ENCODE data around the gene RALGAPB. TPM values are rescaled to one million over a fixed set of nuclear protein-coding genes. Genes with fewer than 3 reads are reported as not detected.

RALGAPB gene
- total RNA-seq, 1 experiment from 2014 or later, result 36.7 TPM

- no peak for ATAC-seq
These were observed 119.1 kb downstream of the RALGAPB start for GRCh38 chr20:38591474-38592410.

More at GRCh38 chr20:38591474-38592410, 119.1 kb downstream of the RALGAPB start:
- ChIA-PET POLR2A (no interaction called here), CTCF (no interaction called here)
- peaks cover 5% of the 10 kb centered on the region for H3K4me1 Mint-ChIP-seq
- no peaks in the 10 kb centered on the region for H3K27me3 Mint-ChIP-seq (ENCODE audit: low read depth)
- H3K36me3 Mint-ChIP-seq, result no peaks in the 10 kb centered on the region
- H3K4me3 Mint-ChIP-seq, result no peak overlapping the region
- DNase-seq (ENCODE audit: low spot score), result no peak
- H3K9me3 Mint-ChIP-seq, result peaks cover 1% of the 10 kb centered on the region
- TF ChIP-seq ZNF219 (CRISPR knock-in tag; IDR thresholded peaks at IDR 0.05; ENCODE audit: borderline replicate concordance) (no peak), GTF2I (CRISPR knock-in tag; conservative IDR thresholded peaks at IDR 0.05) (no peak), IRF2 (CRISPR knock-in tag; IDR thresholded peaks at IDR 0.05; ENCODE audit: borderline replicate concordance, low read depth) (no peak), GRHL2 (CRISPR knock-in tag; IDR thresholded peaks at IDR 0.05; ENCODE audit: insufficient replicate concordance, severe bottlenecking) (no peak), ZNF423 (CRISPR knock-in tag; IDR thresholded peaks at IDR 0.05) (no peak), NFYB (CRISPR knock-in tag; conservative IDR thresholded peaks at IDR 0.05; ENCODE audit: low read depth) (no peak), SOX15 (CRISPR knock-in tag; IDR thresholded peaks at IDR 0.05) (no peak), CBFB (CRISPR knock-in tag; IDR thresholded peaks at IDR 0.05; ENCODE audit: low read depth) (no peak), SP1 (CRISPR knock-in tag; conservative IDR thresholded peaks at IDR 0.05) (no peak), FOXP1 (CRISPR knock-in tag; IDR thresholded peaks at IDR 0.05; ENCODE audit: borderline replicate concordance) (no peak), ZNF317 (CRISPR knock-in tag; IDR thresholded peaks at IDR 0.05; ENCODE audit: borderline replicate concordance, low read depth) (no peak)
- TF ChIP-seq, protein P1, sequence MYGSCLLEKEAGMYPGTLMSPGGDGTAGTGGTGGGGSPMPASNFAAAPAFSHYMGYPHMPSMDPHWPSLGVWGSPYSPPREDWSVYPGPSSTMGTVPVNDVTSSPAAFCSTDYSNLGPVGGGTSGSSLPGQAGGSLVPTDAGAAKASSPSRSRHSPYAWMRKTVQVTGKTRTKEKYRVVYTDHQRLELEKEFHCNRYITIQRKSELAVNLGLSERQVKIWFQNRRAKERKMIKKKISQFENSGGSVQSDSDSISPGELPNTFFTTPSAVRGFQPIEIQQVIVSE (CRISPR knock-in tag; IDR thresholded peaks at IDR 0.05; ENCODE audit: borderline replicate concordance), result no peak
- TF ChIP-seq, protein P2, sequence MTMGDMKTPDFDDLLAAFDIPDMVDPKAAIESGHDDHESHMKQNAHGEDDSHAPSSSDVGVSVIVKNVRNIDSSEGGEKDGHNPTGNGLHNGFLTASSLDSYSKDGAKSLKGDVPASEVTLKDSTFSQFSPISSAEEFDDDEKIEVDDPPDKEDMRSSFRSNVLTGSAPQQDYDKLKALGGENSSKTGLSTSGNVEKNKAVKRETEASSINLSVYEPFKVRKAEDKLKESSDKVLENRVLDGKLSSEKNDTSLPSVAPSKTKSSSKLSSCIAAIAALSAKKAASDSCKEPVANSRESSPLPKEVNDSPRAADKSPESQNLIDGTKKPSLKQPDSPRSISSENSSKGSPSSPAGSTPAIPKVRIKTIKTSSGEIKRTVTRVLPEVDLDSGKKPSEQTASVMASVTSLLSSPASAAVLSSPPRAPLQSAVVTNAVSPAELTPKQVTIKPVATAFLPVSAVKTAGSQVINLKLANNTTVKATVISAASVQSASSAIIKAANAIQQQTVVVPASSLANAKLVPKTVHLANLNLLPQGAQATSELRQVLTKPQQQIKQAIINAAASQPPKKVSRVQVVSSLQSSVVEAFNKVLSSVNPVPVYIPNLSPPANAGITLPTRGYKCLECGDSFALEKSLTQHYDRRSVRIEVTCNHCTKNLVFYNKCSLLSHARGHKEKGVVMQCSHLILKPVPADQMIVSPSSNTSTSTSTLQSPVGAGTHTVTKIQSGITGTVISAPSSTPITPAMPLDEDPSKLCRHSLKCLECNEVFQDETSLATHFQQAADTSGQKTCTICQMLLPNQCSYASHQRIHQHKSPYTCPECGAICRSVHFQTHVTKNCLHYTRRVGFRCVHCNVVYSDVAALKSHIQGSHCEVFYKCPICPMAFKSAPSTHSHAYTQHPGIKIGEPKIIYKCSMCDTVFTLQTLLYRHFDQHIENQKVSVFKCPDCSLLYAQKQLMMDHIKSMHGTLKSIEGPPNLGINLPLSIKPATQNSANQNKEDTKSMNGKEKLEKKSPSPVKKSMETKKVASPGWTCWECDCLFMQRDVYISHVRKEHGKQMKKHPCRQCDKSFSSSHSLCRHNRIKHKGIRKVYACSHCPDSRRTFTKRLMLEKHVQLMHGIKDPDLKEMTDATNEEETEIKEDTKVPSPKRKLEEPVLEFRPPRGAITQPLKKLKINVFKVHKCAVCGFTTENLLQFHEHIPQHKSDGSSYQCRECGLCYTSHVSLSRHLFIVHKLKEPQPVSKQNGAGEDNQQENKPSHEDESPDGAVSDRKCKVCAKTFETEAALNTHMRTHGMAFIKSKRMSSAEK (CRISPR knock-in tag; IDR thresholded peaks at IDR 0.05; ENCODE audit: borderline replicate concordance), result no peak
- TF ChIP-seq, protein P3, sequence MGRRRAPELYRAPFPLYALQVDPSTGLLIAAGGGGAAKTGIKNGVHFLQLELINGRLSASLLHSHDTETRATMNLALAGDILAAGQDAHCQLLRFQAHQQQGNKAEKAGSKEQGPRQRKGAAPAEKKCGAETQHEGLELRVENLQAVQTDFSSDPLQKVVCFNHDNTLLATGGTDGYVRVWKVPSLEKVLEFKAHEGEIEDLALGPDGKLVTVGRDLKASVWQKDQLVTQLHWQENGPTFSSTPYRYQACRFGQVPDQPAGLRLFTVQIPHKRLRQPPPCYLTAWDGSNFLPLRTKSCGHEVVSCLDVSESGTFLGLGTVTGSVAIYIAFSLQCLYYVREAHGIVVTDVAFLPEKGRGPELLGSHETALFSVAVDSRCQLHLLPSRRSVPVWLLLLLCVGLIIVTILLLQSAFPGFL (CRISPR knock-in tag; IDR thresholded peaks at IDR 0.05; ENCODE audit: borderline replicate concordance), result no peak
- TF ChIP-seq, protein P4, sequence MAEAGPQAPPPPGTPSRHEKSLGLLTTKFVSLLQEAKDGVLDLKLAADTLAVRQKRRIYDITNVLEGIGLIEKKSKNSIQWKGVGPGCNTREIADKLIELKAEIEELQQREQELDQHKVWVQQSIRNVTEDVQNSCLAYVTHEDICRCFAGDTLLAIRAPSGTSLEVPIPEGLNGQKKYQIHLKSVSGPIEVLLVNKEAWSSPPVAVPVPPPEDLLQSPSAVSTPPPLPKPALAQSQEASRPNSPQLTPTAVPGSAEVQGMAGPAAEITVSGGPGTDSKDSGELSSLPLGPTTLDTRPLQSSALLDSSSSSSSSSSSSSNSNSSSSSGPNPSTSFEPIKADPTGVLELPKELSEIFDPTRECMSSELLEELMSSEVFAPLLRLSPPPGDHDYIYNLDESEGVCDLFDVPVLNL (CRISPR knock-in tag; IDR thresholded peaks at IDR 0.05; ENCODE audit: borderline replicate concordance, low read depth), result no peak
- TF ChIP-seq, protein P5, sequence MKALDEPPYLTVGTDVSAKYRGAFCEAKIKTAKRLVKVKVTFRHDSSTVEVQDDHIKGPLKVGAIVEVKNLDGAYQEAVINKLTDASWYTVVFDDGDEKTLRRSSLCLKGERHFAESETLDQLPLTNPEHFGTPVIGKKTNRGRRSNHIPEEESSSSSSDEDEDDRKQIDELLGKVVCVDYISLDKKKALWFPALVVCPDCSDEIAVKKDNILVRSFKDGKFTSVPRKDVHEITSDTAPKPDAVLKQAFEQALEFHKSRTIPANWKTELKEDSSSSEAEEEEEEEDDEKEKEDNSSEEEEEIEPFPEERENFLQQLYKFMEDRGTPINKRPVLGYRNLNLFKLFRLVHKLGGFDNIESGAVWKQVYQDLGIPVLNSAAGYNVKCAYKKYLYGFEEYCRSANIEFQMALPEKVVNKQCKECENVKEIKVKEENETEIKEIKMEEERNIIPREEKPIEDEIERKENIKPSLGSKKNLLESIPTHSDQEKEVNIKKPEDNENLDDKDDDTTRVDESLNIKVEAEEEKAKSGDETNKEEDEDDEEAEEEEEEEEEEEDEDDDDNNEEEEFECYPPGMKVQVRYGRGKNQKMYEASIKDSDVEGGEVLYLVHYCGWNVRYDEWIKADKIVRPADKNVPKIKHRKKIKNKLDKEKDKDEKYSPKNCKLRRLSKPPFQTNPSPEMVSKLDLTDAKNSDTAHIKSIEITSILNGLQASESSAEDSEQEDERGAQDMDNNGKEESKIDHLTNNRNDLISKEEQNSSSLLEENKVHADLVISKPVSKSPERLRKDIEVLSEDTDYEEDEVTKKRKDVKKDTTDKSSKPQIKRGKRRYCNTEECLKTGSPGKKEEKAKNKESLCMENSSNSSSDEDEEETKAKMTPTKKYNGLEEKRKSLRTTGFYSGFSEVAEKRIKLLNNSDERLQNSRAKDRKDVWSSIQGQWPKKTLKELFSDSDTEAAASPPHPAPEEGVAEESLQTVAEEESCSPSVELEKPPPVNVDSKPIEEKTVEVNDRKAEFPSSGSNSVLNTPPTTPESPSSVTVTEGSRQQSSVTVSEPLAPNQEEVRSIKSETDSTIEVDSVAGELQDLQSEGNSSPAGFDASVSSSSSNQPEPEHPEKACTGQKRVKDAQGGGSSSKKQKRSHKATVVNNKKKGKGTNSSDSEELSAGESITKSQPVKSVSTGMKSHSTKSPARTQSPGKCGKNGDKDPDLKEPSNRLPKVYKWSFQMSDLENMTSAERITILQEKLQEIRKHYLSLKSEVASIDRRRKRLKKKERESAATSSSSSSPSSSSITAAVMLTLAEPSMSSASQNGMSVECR (CRISPR knock-in tag; IDR thresholded peaks at IDR 0.05; ENCODE audit: borderline replicate concordance), result no peak
- TF ChIP-seq, protein P6, sequence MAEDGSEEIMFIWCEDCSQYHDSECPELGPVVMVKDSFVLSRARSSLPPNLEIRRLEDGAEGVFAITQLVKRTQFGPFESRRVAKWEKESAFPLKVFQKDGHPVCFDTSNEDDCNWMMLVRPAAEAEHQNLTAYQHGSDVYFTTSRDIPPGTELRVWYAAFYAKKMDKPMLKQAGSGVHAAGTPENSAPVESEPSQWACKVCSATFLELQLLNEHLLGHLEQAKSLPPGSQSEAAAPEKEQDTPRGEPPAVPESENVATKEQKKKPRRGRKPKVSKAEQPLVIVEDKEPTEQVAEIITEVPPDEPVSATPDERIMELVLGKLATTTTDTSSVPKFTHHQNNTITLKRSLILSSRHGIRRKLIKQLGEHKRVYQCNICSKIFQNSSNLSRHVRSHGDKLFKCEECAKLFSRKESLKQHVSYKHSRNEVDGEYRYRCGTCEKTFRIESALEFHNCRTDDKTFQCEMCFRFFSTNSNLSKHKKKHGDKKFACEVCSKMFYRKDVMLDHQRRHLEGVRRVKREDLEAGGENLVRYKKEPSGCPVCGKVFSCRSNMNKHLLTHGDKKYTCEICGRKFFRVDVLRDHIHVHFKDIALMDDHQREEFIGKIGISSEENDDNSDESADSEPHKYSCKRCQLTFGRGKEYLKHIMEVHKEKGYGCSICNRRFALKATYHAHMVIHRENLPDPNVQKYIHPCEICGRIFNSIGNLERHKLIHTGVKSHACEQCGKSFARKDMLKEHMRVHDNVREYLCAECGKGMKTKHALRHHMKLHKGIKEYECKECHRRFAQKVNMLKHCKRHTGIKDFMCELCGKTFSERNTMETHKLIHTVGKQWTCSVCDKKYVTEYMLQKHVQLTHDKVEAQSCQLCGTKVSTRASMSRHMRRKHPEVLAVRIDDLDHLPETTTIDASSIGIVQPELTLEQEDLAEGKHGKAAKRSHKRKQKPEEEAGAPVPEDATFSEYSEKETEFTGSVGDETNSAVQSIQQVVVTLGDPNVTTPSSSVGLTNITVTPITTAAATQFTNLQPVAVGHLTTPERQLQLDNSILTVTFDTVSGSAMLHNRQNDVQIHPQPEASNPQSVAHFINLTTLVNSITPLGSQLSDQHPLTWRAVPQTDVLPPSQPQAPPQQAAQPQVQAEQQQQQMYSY (CRISPR knock-in tag; IDR thresholded peaks at IDR 0.05), result no peak
- TF ChIP-seq, protein P7, sequence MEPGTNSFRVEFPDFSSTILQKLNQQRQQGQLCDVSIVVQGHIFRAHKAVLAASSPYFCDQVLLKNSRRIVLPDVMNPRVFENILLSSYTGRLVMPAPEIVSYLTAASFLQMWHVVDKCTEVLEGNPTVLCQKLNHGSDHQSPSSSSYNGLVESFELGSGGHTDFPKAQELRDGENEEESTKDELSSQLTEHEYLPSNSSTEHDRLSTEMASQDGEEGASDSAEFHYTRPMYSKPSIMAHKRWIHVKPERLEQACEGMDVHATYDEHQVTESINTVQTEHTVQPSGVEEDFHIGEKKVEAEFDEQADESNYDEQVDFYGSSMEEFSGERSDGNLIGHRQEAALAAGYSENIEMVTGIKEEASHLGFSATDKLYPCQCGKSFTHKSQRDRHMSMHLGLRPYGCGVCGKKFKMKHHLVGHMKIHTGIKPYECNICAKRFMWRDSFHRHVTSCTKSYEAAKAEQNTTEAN (CRISPR knock-in tag; IDR thresholded peaks at IDR 0.05), result no peak
- no peak overlapping the region for H3K27ac Mint-ChIP-seq
